Fibroblast of peridontal ligament (primary cell): ENCODE results near the gene TMEM14A.
A peak's percentile ranks its signal among the peaks of the same experiment; 100 is the strongest.
"Not testable (repeated sequence)": the region's sequence is repeated elsewhere in the genome, so short reads cannot be mapped to it uniquely, and the experiment has no call there.

Source experiments
- DNase-seq: peaks from one replicate; pipeline ENCODE4 v3.0.0-alpha.2; 2010; ENCODE audit errors: extremely low read depth

Gene TMEM14A

DNA sequence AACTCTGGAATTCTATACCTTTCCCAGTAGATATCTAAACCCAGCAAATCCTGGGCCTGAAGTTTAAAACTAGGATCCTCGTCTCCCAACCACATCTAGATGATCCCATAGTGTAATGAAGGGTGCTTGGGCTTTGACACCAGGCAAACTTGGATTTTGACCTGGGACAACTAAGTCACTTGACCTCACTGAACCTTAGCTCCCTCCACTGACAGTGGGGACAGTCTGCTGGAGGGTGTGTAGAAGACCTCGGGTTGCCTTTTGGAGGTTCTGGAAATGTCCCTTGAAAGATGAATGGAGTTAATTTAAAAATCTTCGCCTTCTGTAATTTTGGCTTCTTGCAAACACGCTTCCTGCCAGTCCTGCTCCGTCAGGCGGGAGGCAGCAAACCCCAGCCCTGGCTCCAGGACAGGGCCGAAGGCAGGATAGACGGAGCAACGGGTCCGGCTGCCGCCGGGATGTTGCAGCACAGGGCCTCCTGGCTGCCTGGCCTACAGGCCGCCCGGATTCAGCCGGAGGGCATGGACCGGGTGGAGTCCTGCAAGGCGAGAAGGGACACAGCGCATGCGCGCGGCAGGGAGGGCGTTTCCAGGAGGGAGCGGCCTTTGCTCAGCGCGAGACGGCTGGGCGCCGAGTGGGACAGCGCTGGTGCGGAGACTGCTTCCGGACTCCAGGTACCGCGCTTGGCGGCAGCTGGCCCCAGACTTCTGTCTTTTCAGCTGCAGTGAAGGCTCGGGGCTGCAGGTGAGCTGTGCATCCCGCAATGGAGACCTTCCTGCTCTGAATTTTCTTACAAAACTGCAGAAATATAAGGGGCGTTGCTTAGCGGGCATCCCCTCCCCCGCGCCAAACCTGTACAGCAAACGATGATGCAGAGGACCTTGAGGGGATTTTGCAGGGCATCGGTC is at the start of gene TMEM14A:
TMEM14A (plus strand) TSS at position 612 of the 908 bp plus-strand sequence. CDS start 5,990 bp downstream, outside the sequence.
- DNase-seq = peak; percentile 87

DNA sequence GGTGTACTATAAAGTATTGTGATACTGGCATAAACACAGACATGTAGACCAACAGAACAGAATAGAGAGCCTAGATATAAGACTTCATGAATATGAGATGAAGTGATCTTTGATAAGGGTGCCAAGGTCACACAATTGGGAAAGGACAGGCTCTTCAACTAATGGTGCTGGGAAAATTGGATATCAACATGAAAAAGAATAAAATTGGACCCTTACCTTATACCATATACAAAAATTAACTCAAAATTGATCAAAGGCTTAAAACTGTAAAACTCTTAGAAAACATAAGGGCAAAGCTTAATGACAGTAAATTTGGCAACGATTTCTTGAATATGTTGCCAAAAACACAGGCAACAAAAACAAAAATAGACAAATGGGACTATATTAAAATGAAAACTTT is 49.3 kb upstream of the TMEM14A start:
- no peak for DNase-seq

- DNase-seq = no peak
These were observed 48.1 kb upstream of the TMEM14A start for GRCh38 chr6:52622810-52623209.

DNA sequence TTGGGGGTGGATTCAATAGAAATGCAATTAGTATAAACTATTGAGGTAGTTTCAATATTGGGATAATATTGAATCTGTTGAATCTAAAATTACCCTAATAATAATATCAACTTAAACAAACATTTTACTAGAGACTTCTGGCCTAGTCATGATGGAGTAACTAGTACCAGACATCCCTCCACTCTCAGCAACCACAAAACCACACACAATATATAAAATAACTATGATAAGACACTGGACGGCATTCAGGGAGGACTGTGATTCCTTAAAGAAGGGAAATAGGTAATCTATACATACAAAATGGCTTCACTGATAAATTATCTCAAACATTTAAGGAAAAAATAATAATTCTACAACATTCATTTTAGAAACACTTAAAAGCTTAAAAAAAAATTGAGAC is 38.9 kb upstream of the TMEM14A start:
- DNase-seq = no peak

- no peak for DNase-seq
These were observed 36.7 kb upstream of the TMEM14A start for GRCh38 chr6:52634211-52634610.

DNA sequence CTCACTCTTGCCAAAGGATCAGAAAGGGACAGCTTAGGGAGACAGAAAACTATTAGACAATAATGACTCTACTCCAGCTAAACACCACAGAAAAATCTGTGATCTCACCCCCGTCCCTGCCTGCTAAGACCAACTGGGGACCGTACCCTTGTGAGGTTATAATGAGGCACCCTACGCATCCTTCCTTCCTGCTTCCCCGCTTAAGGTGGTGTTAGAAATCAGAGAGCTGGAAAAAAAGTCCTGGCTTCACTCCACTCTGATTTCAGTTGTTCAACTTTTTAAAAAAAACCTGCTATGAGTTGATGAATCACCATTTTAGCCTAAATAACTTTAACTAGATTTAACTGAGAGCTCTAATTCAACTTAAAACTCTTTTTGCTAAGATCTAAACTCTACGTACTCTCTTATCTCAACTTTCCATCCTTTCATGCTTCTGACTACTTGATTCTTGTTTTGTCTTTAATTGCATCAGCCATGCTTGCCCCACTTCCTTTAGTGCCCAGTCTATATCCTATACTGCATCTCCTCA is 35.8 kb upstream of the TMEM14A start:
- DNase-seq = no peak

- DNase-seq = no peak
These were observed 34.1 kb upstream of the TMEM14A start for GRCh38 chr6:52636830-52637229.

GRCh38 chr6:52639493-52639892 is 31.4 kb upstream of the TMEM14A start:
- DNase-seq = no peak

DNA sequence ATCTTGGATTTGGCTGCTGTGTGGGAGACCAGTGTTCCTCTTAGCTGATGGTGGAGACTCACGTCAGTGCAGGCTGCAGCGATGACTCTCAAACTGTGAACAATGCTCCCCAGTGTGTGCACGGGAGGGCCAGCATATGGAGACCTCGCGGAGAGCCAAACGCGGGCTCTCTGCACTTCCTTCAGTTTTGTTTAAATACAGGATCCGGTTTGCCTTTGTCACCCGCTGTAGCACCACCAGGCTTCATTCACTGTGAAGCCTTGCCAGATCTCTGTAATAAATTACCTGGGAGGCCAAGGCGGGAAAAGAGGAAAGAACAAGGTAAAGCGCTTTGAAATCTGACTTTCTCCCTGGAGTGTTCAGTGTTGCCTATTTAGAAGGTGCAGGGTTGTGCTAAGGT is 30.7 kb upstream of the TMEM14A start:
- DNase-seq = no peak

DNA sequence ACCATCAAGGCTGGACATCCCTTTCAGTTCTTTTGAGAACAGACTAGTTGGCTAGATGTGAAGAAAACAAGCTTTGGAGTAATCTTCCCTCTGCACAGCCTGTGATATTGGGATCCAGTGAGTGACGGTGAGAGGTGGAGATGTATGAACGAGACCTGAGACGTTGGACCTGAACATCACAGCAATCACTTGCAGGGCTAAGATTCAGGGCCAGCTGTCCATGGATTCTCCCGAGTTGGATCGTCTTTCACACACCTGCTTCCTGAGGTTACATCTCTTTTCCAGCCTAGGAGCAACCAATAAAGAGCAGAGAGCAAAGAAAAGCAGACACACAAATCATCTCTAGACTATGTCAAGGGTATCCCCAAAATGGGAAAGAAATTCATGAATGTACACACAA is 30.0 kb upstream of the TMEM14A start:
- no peak for DNase-seq

DNA sequence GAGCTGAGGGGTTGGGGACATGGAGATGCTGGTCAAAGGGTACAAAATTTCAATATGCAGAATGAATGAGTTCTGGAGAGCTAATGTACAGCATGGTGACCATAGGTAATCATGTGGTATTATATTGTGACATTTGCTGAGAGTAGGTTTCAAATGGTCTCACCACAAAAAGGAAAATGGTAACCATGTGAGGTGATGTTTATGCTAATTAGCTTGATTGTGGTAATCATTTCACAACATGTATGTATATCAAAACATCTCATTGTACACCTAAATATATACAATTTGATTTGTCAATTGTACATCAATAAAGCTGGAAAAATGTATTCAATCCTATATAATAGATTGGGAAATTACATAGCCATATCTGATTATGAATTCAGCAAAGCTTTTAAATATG is 29.5 kb upstream of the TMEM14A start:
- no peak for DNase-seq

- no peak for DNase-seq
These were observed 29.1 kb upstream of the TMEM14A start for GRCh38 chr6:52641826-52642225.

- DNase-seq = no peak
These were observed 28.5 kb upstream of the TMEM14A start for GRCh38 chr6:52642368-52642767.

- no peak for DNase-seq
These were observed 27.8 kb upstream of the TMEM14A start for GRCh38 chr6:52643158-52643557.

DNA sequence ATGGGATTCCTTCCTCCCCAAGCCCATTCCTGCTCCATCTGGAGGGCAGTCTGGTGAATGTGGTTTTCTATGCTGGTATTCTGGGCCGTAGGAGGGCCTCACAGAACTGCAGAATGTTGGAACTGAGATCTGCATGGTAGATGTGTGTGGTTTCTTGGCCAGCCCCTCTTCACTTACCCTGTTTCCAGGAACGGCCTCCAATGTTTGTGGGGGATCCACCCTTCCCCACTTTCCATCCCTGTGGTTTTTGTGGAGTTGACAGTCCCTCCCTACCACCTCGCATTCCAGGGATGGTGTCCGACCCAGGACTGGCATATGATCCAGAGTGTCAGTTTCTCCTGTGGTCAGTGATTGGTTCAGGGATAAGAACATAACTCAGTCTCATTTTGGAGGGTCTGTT is 26.7 kb upstream of the TMEM14A start:
- no peak for DNase-seq

DNA sequence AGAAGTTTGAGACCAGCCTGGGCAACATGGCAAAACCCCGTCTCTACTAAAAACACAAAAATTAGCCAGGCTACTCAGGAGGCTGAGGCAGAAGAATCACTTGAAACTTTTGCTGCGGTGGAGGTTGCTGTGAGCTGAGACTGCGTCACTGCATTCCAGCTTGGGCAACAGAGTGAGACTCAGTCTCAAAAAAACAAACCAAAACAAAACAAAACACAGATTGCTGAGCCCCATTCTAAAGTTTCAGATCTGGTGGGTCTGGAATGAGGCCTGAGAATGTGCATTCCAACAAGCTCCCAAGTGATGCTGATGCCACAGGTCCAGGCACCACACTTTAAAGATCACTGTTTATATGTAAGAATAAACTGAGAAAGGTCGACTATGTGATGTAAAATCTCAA is 24.9 kb upstream of the TMEM14A start:
- peak; percentile 56 for DNase-seq

DNA sequence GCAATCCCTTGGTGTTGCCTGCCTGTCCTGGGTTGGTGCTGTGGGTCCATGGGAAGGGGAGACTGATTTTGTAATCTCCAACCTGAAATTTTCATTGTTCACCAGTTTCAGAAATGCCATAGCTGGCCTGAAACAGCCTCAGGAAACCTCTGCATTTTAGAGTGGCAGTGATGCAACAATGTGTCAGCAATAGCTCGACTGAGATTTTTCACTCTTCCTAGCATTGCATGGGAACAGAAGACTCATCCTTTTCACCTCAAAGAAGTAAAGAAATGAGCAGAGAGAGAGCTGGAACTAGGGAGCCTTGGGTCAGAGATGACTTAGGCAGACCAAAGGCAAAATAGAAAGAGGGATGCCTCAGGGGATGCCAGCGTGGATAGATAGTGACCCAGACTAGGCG is 23.7 kb upstream of the TMEM14A start:
- peak; percentile 59 for DNase-seq

GRCh38 chr6:52649536-52650160 is 21.3 kb upstream of the TMEM14A start:
- DNase-seq = peak; percentile 76

DNA sequence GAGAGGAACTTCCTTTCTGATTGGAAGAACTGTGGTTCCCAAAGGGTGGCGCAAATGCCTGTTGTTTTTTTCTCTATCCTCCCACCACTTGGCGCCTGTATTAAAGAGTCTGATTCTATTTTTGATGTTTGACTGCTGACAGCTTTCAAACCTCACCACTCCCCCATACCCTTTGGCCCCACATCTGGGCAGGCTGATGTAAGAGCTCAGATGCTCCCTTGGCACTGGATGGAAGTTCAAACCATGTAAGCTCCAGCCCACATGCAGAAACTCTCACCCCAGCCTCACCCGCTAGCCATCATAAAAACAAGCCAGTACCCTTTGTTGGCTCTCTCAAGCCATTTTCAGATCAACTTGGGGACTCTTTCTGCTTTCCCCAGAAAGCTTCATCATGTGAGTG is 20.0 kb upstream of the TMEM14A start:
- peak; percentile 66 for DNase-seq

DNA sequence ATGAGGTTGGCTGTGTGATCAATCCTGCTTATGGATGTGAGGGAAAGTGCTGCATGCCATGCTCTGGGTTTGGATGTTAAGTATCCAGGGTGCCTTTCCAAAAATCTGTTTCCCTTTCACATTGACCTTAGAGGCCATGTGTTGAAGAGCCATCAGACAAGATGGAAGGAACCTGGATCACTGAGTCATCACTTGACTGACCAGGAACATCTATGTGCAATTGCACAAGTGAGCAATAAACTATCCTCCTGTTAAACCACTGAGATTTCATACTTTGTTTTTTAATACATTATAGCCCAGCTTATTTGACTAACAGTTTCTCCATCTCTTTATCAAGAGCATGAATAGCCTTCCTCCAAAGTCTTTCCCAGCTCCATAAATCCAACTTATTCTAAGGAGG is 17.8 kb upstream of the TMEM14A start:
- DNase-seq = no peak

DNA sequence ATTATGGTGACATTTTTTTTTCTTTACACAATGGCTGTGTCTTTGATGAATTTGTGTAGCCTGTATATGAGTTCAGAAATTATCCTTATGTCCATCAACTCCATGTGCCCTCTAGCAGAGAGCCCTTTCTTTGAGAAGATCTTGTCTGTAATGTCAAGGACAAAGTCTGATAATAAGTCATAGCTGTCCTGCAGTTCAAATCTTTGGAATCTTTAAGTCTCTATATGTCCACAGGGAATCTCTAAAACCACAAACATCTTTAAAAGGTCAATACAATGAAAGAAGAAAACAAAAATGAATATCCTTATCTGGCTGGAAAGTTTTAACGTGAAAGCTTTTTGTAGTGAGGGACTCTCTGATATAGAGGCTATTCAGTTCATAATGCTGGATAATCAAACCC is 16.9 kb upstream of the TMEM14A start:
- no peak for DNase-seq

DNA sequence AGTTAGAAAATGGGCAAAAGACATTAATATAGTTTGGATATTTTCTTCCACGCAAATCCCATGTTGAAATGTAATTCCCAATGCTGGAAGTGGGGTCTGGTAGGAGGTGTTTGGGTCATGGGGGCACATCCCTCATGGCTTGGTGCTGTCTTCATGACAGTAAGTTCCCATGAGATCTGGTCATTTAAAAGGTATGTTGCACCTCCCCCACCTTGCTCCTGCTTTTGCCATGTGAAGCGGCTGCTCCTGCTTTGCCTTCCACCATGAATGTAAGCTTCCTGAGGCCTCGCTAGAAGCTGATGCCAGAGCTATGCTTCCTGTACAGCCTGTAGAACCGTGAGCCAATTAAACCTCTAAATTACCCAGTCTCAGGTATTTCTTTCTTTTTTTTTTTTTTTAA is 16.3 kb upstream of the TMEM14A start:
- DNase-seq = no peak

- not testable (repeated sequence) for DNase-seq
These were observed 15.0 kb upstream of the TMEM14A start for GRCh38 chr6:52655941-52656340.
